IMR-90 (cell line): ENCODE data around the gene SLC35F6.

Experiments
- BHLHE40 ChIP-seq: fragments of 150-350 bp; IDR thresholded peaks from 2 replicates; pipeline ENCODE4 v1.6.1; 2016; ENCODE audit warnings: mild to moderate bottlenecking, low read depth, low read length
- CEBPB ChIP-seq: IDR thresholded peaks from 2 replicates; pipeline ENCODE4 v1.6.1; 2012; ENCODE audit warnings: low read depth, low read length, improper control_type of control experiment
- CTCF ChIP-seq: conservative IDR thresholded peaks from 2 replicates; pipeline ENCODE4 v1.5.1; 2012; ENCODE audit warnings: mild to moderate bottlenecking, low read depth, low read length, improper control_type of control experiment
- ELK1 ChIP-seq: fragments of 150-350 bp; IDR thresholded peaks from 2 replicates; pipeline ENCODE4 v1.6.1; 2016; ENCODE audit warnings: low read depth, mild to moderate bottlenecking, low read length, moderate library complexity, borderline replicate concordance
- MAFK ChIP-seq: IDR thresholded peaks from 2 replicates; pipeline ENCODE4 v1.6.1; 2012; ENCODE audit warnings: low read depth, low read length, improper control_type of control experiment
- MAZ ChIP-seq: IDR thresholded peaks from 2 replicates; pipeline ENCODE4 v1.6.1; 2012; ENCODE audit warnings: low read depth, mild to moderate bottlenecking, low read length, improper control_type of control experiment, moderate library complexity, borderline replicate concordance
- MXI1 ChIP-seq: IDR thresholded peaks from 2 replicates; pipeline ENCODE4 v1.6.1; 2012; ENCODE audit warnings: low read depth, mild to moderate bottlenecking, low read length, moderate library complexity, borderline replicate concordance
- POLR2A ChIP-seq: IDR thresholded peaks from 2 replicates; pipeline ENCODE4 v1.6.1; 2012; ENCODE audit warnings: mild to moderate bottlenecking, low read depth, low read length
- RAD21 ChIP-seq: IDR thresholded peaks from 2 replicates; pipeline ENCODE4 v1.6.1; 2012; ENCODE audit warnings: low read length, improper control_type of control experiment
- RCOR1 ChIP-seq: IDR thresholded peaks from 2 replicates; pipeline ENCODE4 v1.6.1; 2012; ENCODE audit warnings: mild to moderate bottlenecking, low read length, improper control_type of control experiment; ENCODE audit not compliant: insufficient replicate concordance
- SMC3 ChIP-seq: fragments of 150-350 bp; IDR thresholded peaks from 2 replicates; pipeline ENCODE4 v1.6.1; 2016; ENCODE audit warnings: low read depth, mild to moderate bottlenecking, antibody characterized with exemption, low read length, moderate library complexity
- USF2 ChIP-seq: fragments of 150-350 bp; IDR thresholded peaks from 2 replicates; pipeline ENCODE4 v1.6.1; 2017; ENCODE audit warnings: mild to moderate bottlenecking, antibody characterized with exemption, low read length, low read depth

GRCh38 chr2:26805241-26805676 is 41.2 kb downstream of the SLC35F6 start:
- TF ChIP-seq CEBPB (no peak), POLR2A (no peak), CTCF (no peak), ELK1 (no peak), RAD21 (no peak), BHLHE40 (no peak), MXI1 (no peak), MAFK (no peak), USF2 (no peak), MAZ (no peak), RCOR1 (peak; percentile 42), SMC3 (no peak)
